OCI-LY7 (cell line): ENCODE results near the gene PANK3. TPM values are rescaled to one million over a fixed set of nuclear protein-coding genes. Genes with fewer than 3 reads are reported as not detected.

Experiments used
- BruUV-seq: library from RNA; stranded (reverse); fragments of 400-500 nt; replicated peaks from 2 replicates; lab custom pipeline; 2021; lab: Mats Ljungman, UMichigan
- CTCF ChIA-PET: fragments of 300-600 bp; sonication (Branson Sonifier 250); formaldehyde crosslinking; loops from one replicate; lab custom pipeline; 2022; ENCODE audit warnings: antibody characterized with exemption; ENCODE audit not compliant: unreplicated experiment; lab: Charles Lee
- POLR2A ChIA-PET: fragments of 300-600 bp; sonication (Branson Sonifier 250); formaldehyde crosslinking; loops from one replicate; lab custom pipeline; 2022; ENCODE audit warnings: antibody characterized with exemption; lab: Charles Lee
- DNase-seq: peaks from one replicate; pipeline ENCODE4 v3.0.0-alpha.2; 2015; ENCODE audit warnings: low spot score
- H2AFZ ChIP-seq: fragments of 200-600 bp; sonication (generic), shearing (Covaris generic); 2 replicates; pipeline ENCODE4 v1.6.1; 2014; ENCODE audit warnings: mild to moderate bottlenecking, antibody characterized with exemption, low read length, moderate library complexity
- H3K27ac ChIP-seq: fragments of 200-600 bp; sonication (generic); 2 replicates; pipeline ENCODE4 v1.5.1; 2014; ENCODE audit warnings: mixed run types, low read depth, mild to moderate bottlenecking, moderate library complexity, low read length, inconsistent platforms; ENCODE audit not compliant: poor library complexity, severe bottlenecking
- H3K36me3 ChIP-seq: fragments of 200-600 bp; sonication (generic); 2 replicates; pipeline ENCODE4 v1.6.1; 2014; ENCODE audit warnings: mild to moderate bottlenecking, antibody characterized with exemption, low read length, moderate library complexity, mixed read lengths; ENCODE audit not compliant: insufficient read depth
- H3K4me1 ChIP-seq: fragments of 200-600 bp; sonication (generic); 2 replicates; pipeline ENCODE4 v1.5.1; 2014; ENCODE audit warnings: mild to moderate bottlenecking, low read length; ENCODE audit not compliant: insufficient read depth, poor library complexity, severe bottlenecking
- H3K4me2 ChIP-seq: fragments of 200-600 bp; sonication (generic); 2 replicates; pipeline ENCODE4 v1.6.1; 2014; ENCODE audit warnings: mild to moderate bottlenecking, low read length
- H3K4me3 ChIP-seq: fragments of 200-600 bp; sonication (generic); 2 replicates; pipeline ENCODE4 v1.5.1; 2014; ENCODE audit warnings: mild to moderate bottlenecking, low read depth, low read length; ENCODE audit not compliant: poor library complexity, severe bottlenecking
- H3K79me2 ChIP-seq: fragments of 200-600 bp; sonication (generic); 2 replicates; pipeline ENCODE4 v1.6.1; 2016; ENCODE audit warnings: low read depth, mild to moderate bottlenecking, low read length, moderate library complexity, mixed read lengths; ENCODE audit not compliant: insufficient read depth
- H3K9me2 ChIP-seq: fragments of 200-600 bp; sonication (generic); 2 replicates; pipeline ENCODE4 v1.6.1; 2016; ENCODE audit warnings: mild to moderate bottlenecking, low read length, mixed read lengths; ENCODE audit not compliant: insufficient read depth
- H3K9me3 ChIP-seq: fragments of 200-600 bp; sonication (generic); 2 replicates; pipeline ENCODE4 v1.6.1; 2014; ENCODE audit warnings: mild to moderate bottlenecking, mixed run types, low read length, mixed read lengths
- H4K20me1 ChIP-seq: fragments of 200-600 bp; sonication (generic); 2 replicates; pipeline ENCODE4 v1.6.1; 2014; ENCODE audit warnings: mild to moderate bottlenecking, antibody characterized with exemption, low read length, moderate library complexity, mixed read lengths; ENCODE audit not compliant: insufficient read depth
- EZH2phosphoT487 ChIP-seq: fragments of 200-600 bp; sonication (generic); IDR thresholded peaks from 2 replicates; pipeline ENCODE4 v1.6.1; 2018; ENCODE audit warnings: low read depth, borderline replicate concordance, mild to moderate bottlenecking, mixed run types, antibody characterized with exemption, low read length, moderate library complexity, mixed read lengths
- intact Hi-C: fragments of 100-400 bp; cut with micrococcal nuclease; formaldehyde crosslinking; loops from one replicate; pipeline ENCODE4 v1.10.0; 2022; ENCODE audit not compliant: unreplicated experiment
- total RNA-seq, 2 experiments: library from RNA; depleted of rRNA in 1 of 2; stranded (reverse); fragments of >200 nt in 1 of 2; shearing (Covaris generic) in 1 of 2; gene quantifications; 2 replicates each; pipeline ENCODE4 v1.2.3, GENCODE V29; 2014 to 2022
- TF ChIP-seq, protein P1 (sequence below): fragments of 200-600 bp; sonication (generic); conservative IDR thresholded peaks from 2 replicates; pipeline ENCODE4 v1.5.1; 2014; ENCODE audit warnings: mild to moderate bottlenecking, antibody characterized with exemption, low read length, moderate library complexity, mixed read lengths

Gene PANK3
- total RNA-seq, 2 experiments from 2014 or later, result 33.9 to 76.6 TPM

DNA sequence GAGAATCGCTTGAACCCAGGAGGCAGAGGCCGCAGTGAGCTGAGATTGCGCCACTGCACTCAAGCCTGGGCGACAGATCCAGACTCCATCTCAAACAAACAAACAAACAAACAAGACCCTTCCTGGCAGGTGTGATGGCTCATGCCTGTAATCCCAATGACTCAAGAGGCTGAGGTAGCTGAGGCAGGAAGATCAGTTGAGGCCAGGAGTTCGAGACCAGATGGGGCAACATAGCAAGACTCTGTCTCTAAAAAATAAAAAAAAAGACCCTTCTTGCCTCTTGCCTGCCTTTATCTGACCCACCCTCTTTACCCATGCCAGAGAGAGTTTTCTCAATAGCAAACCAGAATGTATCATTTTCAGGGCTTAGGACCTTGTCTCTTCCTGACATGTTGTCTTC lies 8.8 kb upstream of the PANK3 start:
- TF ChIP-seq, protein P1, sequence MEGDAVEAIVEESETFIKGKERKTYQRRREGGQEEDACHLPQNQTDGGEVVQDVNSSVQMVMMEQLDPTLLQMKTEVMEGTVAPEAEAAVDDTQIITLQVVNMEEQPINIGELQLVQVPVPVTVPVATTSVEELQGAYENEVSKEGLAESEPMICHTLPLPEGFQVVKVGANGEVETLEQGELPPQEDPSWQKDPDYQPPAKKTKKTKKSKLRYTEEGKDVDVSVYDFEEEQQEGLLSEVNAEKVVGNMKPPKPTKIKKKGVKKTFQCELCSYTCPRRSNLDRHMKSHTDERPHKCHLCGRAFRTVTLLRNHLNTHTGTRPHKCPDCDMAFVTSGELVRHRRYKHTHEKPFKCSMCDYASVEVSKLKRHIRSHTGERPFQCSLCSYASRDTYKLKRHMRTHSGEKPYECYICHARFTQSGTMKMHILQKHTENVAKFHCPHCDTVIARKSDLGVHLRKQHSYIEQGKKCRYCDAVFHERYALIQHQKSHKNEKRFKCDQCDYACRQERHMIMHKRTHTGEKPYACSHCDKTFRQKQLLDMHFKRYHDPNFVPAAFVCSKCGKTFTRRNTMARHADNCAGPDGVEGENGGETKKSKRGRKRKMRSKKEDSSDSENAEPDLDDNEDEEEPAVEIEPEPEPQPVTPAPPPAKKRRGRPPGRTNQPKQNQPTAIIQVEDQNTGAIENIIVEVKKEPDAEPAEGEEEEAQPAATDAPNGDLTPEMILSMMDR, result no peak
- no peak for TF ChIP-seq EZH2phosphoT487
- H2AFZ ChIP-seq, result no peak overlapping the region
- H3K79me2 ChIP-seq, result no peaks in the 10 kb centered on the region
- no peak overlapping the region for H3K27ac ChIP-seq
- H3K4me3 ChIP-seq, result no peak overlapping the region
- DNase-seq, result no peak
- H4K20me1 ChIP-seq, result no peaks in the 10 kb centered on the region
- ChIA-PET POLR2A (interaction anchor here (1.1 to 1.4 kb wide), 2 partner anchors 8 to 101 kb away, joined by 3 to 4 read pairs; partner anchors contain the start of gene PANK3), CTCF (no interaction called here)
- no peaks in the 10 kb centered on the region for H3K4me1 ChIP-seq
- no peaks in the 10 kb centered on the region for H3K36me3 ChIP-seq
- BruUV-seq, result no TSS peak
- H3K9me3 ChIP-seq, result no peaks in the 10 kb centered on the region
- intact Hi-C loops, result no loop called here
- no peaks in the 10 kb centered on the region for H3K9me2 ChIP-seq
- no peak overlapping the region for H3K4me2 ChIP-seq

DNA sequence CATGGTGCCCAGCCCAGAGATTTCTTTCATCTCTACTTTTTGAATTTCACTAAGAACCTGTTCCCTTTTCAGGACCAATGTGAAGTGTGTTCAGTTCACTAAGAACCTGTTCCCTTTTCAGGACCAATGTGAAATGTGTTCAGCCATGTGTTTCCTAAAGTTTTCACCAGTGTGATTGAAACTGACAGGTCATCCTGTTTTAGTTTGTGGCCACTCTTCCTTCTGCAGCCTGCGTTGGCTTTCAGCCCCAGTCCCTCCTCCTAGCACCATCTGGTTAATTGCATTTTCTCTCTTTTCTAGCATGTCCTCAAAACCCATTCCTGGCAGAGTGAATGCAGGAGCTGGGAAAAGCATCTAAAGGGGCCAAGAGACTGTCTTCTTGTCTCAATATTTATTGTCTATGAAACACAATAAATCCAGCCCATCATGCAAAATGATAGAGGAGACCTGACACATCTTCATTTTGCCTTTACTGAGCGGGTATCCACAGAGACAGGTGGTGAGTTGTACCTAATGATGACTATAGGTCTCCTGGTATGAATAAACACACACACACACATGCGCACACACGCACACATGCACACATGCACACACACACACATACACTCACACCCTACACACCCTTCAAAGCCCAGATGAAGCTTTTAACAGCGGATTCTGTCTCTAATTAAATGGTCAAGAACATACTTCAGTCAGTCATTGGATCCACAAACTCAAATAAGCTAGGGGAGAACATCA lies 6.1 kb upstream of the PANK3 start:
- no peak overlapping the region for H3K4me2 ChIP-seq
- TF ChIP-seq, protein P1, result no peak
- TF ChIP-seq EZH2phosphoT487, result no peak
- CTCF ChIA-PET, result no interaction called here
- BruUV-seq, result no TSS peak
- H2AFZ ChIP-seq, result no peak overlapping the region
- no peaks in the 10 kb centered on the region for H3K9me2 ChIP-seq
- no peaks in the 10 kb centered on the region for H4K20me1 ChIP-seq
- H3K4me3 ChIP-seq, result no peak overlapping the region
- DNase-seq, result no peak
- H3K27ac ChIP-seq, result no peak overlapping the region
- intact Hi-C loops, result no loop called here
- H3K79me2 ChIP-seq, result no peaks in the 10 kb centered on the region
- no peaks in the 10 kb centered on the region for H3K36me3 ChIP-seq
- peaks cover 3% of the 10 kb centered on the region for H3K4me1 ChIP-seq
- H3K9me3 ChIP-seq, result no peaks in the 10 kb centered on the region
- POLR2A ChIA-PET, result no interaction called here
